Measurements from ENCODE around the gene SSTR1.

- no peak for TF ChIP-seq CTCF (IDR thresholded peaks at IDR 0.05)
- TF ChIP-seq POLR2A (IDR thresholded peaks at IDR 0.05), result no peak
These were observed 8.6 kb upstream of the SSTR1 start for GRCh38 chr14:38199076-38199475.

All from uterus (tissue), 2 donors.